Astrocyte (in vitro differentiated cells and primary cell): Measurements from ENCODE around the gene DIAPH2.

ENCODE experiments used
- CTCF ChIP-seq: IDR thresholded peaks from 2 replicates; pipeline ENCODE4 v1.5.1; 2011; ENCODE audit warnings: low read depth, mild to moderate bottlenecking, inconsistent platforms, low read length, moderate library complexity; ENCODE audit not compliant: insufficient read depth
- EZH2 ChIP-seq: IDR thresholded peaks from 2 replicates; pipeline ENCODE4 v1.6.1; 2012; ENCODE audit warnings: mild to moderate bottlenecking, low read length, inconsistent platforms; ENCODE audit not compliant: insufficient read depth

GRCh38 chrX:97374266-97374665 lies 689.6 kb downstream of the DIAPH2 start:
- TF ChIP-seq CTCF (no peak), EZH2 (no peak)
